Mesenchymal stem cell (in vitro differentiated cells and primary cell): Measurements from ENCODE around the gene TYROBP.

ENCODE experiments used
- DNase-seq: peaks from one replicate; pipeline ENCODE4 v3.0.0-alpha.2; 2013
- H2AFZ ChIP-seq: one replicate; pipeline ENCODE4 v1.6.1; 2013; ENCODE audit warnings: low read depth, mild to moderate bottlenecking, control low read depth, inconsistent platforms, low read length, moderate library complexity
- H2AK5ac ChIP-seq: 2 replicates; pipeline ENCODE4 v1.6.1; 2013; ENCODE audit warnings: low read length, moderate library complexity, mild to moderate bottlenecking, inconsistent platforms; ENCODE audit not compliant: severe bottlenecking
- H2BK120ac ChIP-seq: one replicate; pipeline ENCODE4 v1.6.1; 2013; ENCODE audit warnings: low read depth, mild to moderate bottlenecking, inconsistent platforms, low read length, moderate library complexity
- H2BK12ac ChIP-seq, 2 experiments: one replicate each; pipeline ENCODE4 v1.6.1; 2013; ENCODE audit warnings: inconsistent platforms in 2 of 2, low read length in 2 of 2, mild to moderate bottlenecking in 2 of 2, moderate library complexity in 2 of 2, control low read depth in 1 of 2
- H2BK15ac ChIP-seq: one replicate; pipeline ENCODE4 v1.6.1; 2013; ENCODE audit warnings: mild to moderate bottlenecking, low read depth, inconsistent platforms; ENCODE audit not compliant: poor library complexity, severe bottlenecking
- H2BK5ac ChIP-seq: 2 replicates; pipeline ENCODE4 v1.6.1; 2013; ENCODE audit warnings: low read depth, mild to moderate bottlenecking, low read length, control low read depth, inconsistent platforms; ENCODE audit not compliant: poor library complexity, severe bottlenecking
- H3K14ac ChIP-seq, 2 experiments: one replicate each; pipeline ENCODE4 v1.6.1; 2013; ENCODE audit warnings: inconsistent platforms in 2 of 2, low read length in 2 of 2, control low read depth in 1 of 2, mild to moderate bottlenecking in 1 of 2, moderate library complexity in 1 of 2
- H3K18ac ChIP-seq, 2 experiments: one replicate each; pipeline ENCODE4 v1.6.1; 2013; ENCODE audit warnings: inconsistent platforms in 2 of 2, low read length in 2 of 2, control low read depth in 1 of 2, low read depth in 1 of 2, mild to moderate bottlenecking in 1 of 2
- H3K23ac ChIP-seq, 2 experiments: one replicate each; pipeline ENCODE4 v1.6.1; 2013; ENCODE audit warnings: inconsistent platforms in 2 of 2, low read length in 2 of 2, mild to moderate bottlenecking in 2 of 2, moderate library complexity in 2 of 2, control low read depth in 1 of 2
- H3K27ac ChIP-seq: 2 replicates; pipeline ENCODE4 v1.5.1; 2013; ENCODE audit warnings: mild to moderate bottlenecking, moderate library complexity, low read length, control low read depth, inconsistent platforms; ENCODE audit not compliant: poor library complexity, severe bottlenecking
- H3K27me3 ChIP-seq, 2 experiments: 2 replicates each; pipeline versions ENCODE4 v1.6.1 to v1.7.0; 2013; ENCODE audit warnings: low read length in 2 of 2, mild to moderate bottlenecking in 2 of 2, moderate library complexity in 2 of 2, control low read depth in 1 of 2, inconsistent platforms in 1 of 2; ENCODE audit not compliant: control insufficient read depth in 1 of 2, insufficient read depth in 1 of 2
- H3K36me3 ChIP-seq, 2 experiments: 2 replicates each; pipeline versions ENCODE4 v1.6.1 to v1.7.0; 2013; ENCODE audit warnings: low read length in 2 of 2, control low read depth in 1 of 2, inconsistent platforms in 1 of 2, low read depth in 1 of 2, mild to moderate bottlenecking in 1 of 2; ENCODE audit not compliant: insufficient read depth in 2 of 2, control insufficient read depth in 1 of 2
- H3K4ac ChIP-seq, 2 experiments: one replicate each; pipeline ENCODE4 v1.6.1; 2013; ENCODE audit warnings: inconsistent platforms in 2 of 2, low read length in 2 of 2, mild to moderate bottlenecking in 2 of 2, moderate library complexity in 2 of 2, control low read depth in 1 of 2, low read depth in 1 of 2
- H3K4me1 ChIP-seq: 2 replicates; pipeline ENCODE4 v1.6.1; 2013; ENCODE audit warnings: low read depth, low read length, control low read depth; ENCODE audit not compliant: control insufficient read depth, insufficient read depth
- H3K4me2 ChIP-seq: 2 replicates; pipeline ENCODE4 v1.6.1; 2013; ENCODE audit warnings: low read length, mild to moderate bottlenecking, inconsistent platforms; ENCODE audit not compliant: poor library complexity, severe bottlenecking
- H3K4me3 ChIP-seq, 2 experiments: 2 replicates each; pipeline versions ENCODE4 v1.5.1 to v1.7.0; 2013; ENCODE audit warnings: low read length in 2 of 2, mild to moderate bottlenecking in 2 of 2, control low read depth in 1 of 2, low read depth in 1 of 2; ENCODE audit not compliant: insufficient read depth in 1 of 2
- H3K79me1 ChIP-seq: replicated peaks from 2 replicates; pipeline ENCODE4 v1.6.1; 2013; ENCODE audit warnings: mild to moderate bottlenecking, control low read depth, low read length, inconsistent platforms; ENCODE audit not compliant: poor library complexity, severe bottlenecking
- H3K9ac ChIP-seq: 2 replicates; pipeline ENCODE4 v1.7.0; 2013; ENCODE audit warnings: mild to moderate bottlenecking, low read length, moderate library complexity
- H3K9me3 ChIP-seq: 2 replicates; pipeline ENCODE4 v1.7.0; 2013; ENCODE audit warnings: mild to moderate bottlenecking, low read length; ENCODE audit not compliant: control insufficient read depth
- H4K8ac ChIP-seq: one replicate; pipeline ENCODE4 v1.6.1; 2013; ENCODE audit warnings: inconsistent platforms, mild to moderate bottlenecking, low read length, moderate library complexity
- H4K91ac ChIP-seq: one replicate; pipeline ENCODE4 v1.6.1; 2013; ENCODE audit warnings: mild to moderate bottlenecking, low read length, inconsistent platforms
- WGBS: methylation state at CpG from one replicate; pipeline ENCODE4 v1.1.7; 2013; ENCODE audit warnings: mixed read lengths; 5-methylcytosine and 5-hydroxymethylcytosine counted together

TYROBP gene

DNA sequence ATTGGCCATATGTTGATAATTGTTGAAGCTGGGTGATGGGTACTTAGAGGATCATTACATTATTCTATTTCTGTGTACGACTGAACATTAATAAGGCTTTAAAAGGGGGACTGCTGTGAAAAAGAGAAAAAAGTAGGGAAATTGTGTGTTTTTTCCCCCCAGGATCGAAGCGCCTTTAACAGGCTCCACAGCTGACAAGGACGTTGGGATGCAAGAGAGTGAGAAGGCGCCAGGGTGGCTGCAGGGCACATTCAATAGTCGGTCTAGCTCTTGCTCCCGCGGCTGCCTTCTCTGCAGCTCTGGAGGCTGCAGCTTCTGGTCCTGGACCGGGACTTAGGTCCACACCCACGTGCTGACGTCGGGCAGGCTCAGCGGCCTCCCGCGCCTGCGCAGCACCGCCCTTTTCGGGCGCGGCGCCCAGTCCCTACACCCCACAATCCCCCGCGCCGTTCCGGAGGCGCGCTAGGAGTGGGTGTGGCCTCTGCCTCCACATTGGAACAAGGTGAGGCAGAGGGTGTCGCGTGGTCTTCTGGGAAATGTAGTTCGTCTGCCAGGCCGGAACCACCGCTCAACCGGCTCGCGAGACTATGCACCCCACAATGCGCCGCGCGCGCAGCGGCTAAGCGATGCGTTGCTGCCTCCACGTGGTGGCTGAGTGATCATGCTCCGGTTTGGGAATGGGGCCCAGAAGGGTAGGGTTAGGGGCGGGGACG is 23.2 kb upstream of the TYROBP start:
- WGBS: 2% methylated on average over 46 of the region's 47 CpGs
- Histone ChIP-seq H2BK5ac (no peak overlapping the region), H3K4me2 (peak overlapping the region; percentile 99), H3K79me1 (peaks cover 8% of the 10 kb centered on the region), H2AK5ac (no peak overlapping the region), H2BK12ac (peak overlapping the region in 1 of 2 experiments; percentile 31), H3K18ac (peak overlapping the region; percentile 24 to 62), H3K27me3 (peaks cover 0 to 5% of the 10 kb centered on the region in 2 experiments), H3K27ac (peak overlapping the region; percentile 74), H2AFZ (no peak overlapping the region), H3K4ac (peak overlapping the region in 1 of 2 experiments; percentile 51), H2BK120ac (no peak overlapping the region), H2BK15ac (no peak overlapping the region), H4K91ac (no peak overlapping the region), H3K23ac (no peak overlapping the region), H3K4me3 (peak overlapping the region in 1 of 2 experiments; percentile 65), H3K4me1 (peaks cover 11% of the 10 kb centered on the region), H3K36me3 (no peaks in the 10 kb centered on the region), H3K14ac (no peak overlapping the region), H4K8ac (peak overlapping the region; percentile 64), H3K9me3 (no peaks in the 10 kb centered on the region), H3K9ac (peak overlapping the region; percentile 71)
- DNase-seq: peak; percentile 99

DNA sequence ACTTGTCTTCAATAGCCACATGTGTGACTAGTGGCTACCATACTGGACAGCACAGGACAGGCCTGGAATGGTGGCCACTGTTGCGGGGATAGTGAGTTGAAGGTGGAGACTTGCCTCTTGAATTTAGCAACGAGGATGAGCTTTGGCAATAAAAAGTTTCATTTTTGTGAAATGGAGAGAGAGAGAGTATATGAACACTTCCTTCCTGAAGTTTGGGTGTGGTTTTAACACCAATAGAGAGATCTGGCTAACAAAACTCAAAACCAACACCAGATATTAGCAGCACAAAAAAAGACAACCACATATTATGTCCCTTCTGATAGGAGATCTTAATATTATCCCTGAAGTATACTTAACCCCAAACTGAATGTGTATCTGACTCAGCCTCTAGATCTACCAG is 21.8 kb upstream of the TYROBP start:
- no peaks in the 10 kb centered on the region for H3K36me3 ChIP-seq
- no peak for DNase-seq
- WGBS: 67% methylated on average over 2 of the region's 2 CpGs
- H3K14ac ChIP-seq: no peak overlapping the region
- no peak overlapping the region for H2BK5ac ChIP-seq
- no peak overlapping the region for H3K18ac ChIP-seq
- no peak overlapping the region for H2BK12ac ChIP-seq
- no peak overlapping the region for H2BK15ac ChIP-seq
- H3K4me1 ChIP-seq: peaks cover 2% of the 10 kb centered on the region
- peaks cover 10% of the 10 kb centered on the region for H3K9me3 ChIP-seq
- no peak overlapping the region for H2AK5ac ChIP-seq
- no peak overlapping the region for H2AFZ ChIP-seq
- no peak overlapping the region for H3K9ac ChIP-seq
- no peak overlapping the region for H2BK120ac ChIP-seq
- no peak overlapping the region for H4K91ac ChIP-seq
- no peak overlapping the region for H3K4me3 ChIP-seq
- H3K4ac ChIP-seq: no peak overlapping the region
- no peak overlapping the region for H3K27ac ChIP-seq
- H3K27me3 ChIP-seq: peaks cover 5 to 14% of the 10 kb centered on the region in 2 experiments
- H4K8ac ChIP-seq: no peak overlapping the region
- no peaks in the 10 kb centered on the region for H3K79me1 ChIP-seq
- no peak overlapping the region for H3K4me2 ChIP-seq
- H3K23ac ChIP-seq: no peak overlapping the region

DNA sequence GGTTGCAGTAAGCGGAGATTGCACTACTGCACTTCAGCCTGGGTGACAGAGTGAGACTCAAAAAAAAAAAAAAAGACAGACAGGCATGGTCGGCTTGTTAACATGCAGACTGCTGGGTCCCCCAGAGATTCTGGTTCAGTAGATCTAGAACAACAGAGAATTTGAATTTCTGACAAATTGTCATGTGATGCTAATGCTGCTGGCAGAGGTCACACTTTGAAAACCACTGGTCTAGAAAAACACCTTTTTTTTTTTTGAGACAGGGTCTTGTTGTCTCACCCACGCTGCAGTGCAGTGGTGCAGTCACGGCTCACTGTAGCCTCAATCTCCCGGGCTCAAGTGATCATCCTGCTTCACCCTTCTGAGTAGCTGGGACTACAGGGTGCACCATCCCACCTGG is 20.4 kb upstream of the TYROBP start:
- Histone ChIP-seq H3K27ac (no peak overlapping the region), H3K36me3 (no peaks in the 10 kb centered on the region), H3K4ac (no peak overlapping the region), H3K9ac (no peak overlapping the region), H3K4me3 (no peak overlapping the region), H2BK15ac (no peak overlapping the region), H3K4me1 (peaks cover 2% of the 10 kb centered on the region), H4K91ac (no peak overlapping the region), H2AK5ac (no peak overlapping the region), H4K8ac (no peak overlapping the region), H3K18ac (no peak overlapping the region), H2AFZ (no peak overlapping the region), H3K4me2 (no peak overlapping the region), H2BK120ac (no peak overlapping the region), H2BK5ac (no peak overlapping the region), H3K14ac (no peak overlapping the region), H2BK12ac (no peak overlapping the region), H3K27me3 (peaks cover 5 to 20% of the 10 kb centered on the region in 2 experiments), H3K9me3 (peaks cover 10% of the 10 kb centered on the region), H3K23ac (no peak overlapping the region), H3K79me1 (no peaks in the 10 kb centered on the region)
- 96% methylated on average over 5 of the region's 5 CpGs for WGBS
- DNase-seq: no peak

DNA sequence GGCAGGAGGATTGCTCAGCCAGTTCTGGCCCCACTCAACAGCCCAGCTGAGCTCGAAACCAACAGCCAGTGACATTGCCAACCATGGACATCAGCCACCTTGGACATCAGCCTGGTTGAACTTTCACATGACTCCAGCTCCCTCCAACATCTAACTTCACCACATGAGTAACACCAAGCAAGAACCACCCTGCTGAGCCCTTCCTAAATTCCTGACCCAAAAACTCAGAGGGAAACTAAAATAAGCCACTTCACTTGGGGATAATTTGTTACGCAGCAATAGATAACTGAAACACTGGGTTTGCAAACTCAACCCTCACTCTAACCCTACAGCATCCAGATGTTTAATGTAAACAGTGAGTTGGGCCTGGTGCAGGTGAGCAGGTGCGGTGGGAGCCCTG is 17.4 kb upstream of the TYROBP start:
- Histone ChIP-seq H3K23ac (no peak overlapping the region), H3K79me1 (no peaks in the 10 kb centered on the region), H3K18ac (no peak overlapping the region), H3K27ac (no peak overlapping the region), H3K9me3 (peaks cover 10% of the 10 kb centered on the region), H3K4me1 (no peaks in the 10 kb centered on the region), H2AK5ac (no peak overlapping the region), H2BK15ac (no peak overlapping the region), H2BK12ac (no peak overlapping the region), H2AFZ (no peak overlapping the region), H3K14ac (no peak overlapping the region), H4K91ac (no peak overlapping the region), H2BK120ac (no peak overlapping the region), H3K27me3 (peaks cover 5 to 20% of the 10 kb centered on the region in 2 experiments), H2BK5ac (no peak overlapping the region), H3K36me3 (no peaks in the 10 kb centered on the region), H4K8ac (no peak overlapping the region), H3K4ac (no peak overlapping the region), H3K4me3 (no peak overlapping the region), H3K9ac (no peak overlapping the region), H3K4me2 (no peak overlapping the region)
- no peak for DNase-seq
- 74% methylated on average over 3 of the region's 3 CpGs for WGBS
